Erythroblast (primary cell): ENCODE measurements around the gene ARHGEF40.
A peak's percentile ranks its signal among the peaks of the same experiment; 100 is the strongest.

Experiments
- DNase-seq, 2 experiments: peaks; one replicate each; lab custom pipeline; 2025; lab: John Stamatoyannopoulos, UW
- GATA1 ChIP-seq: IDR thresholded peaks from 2 replicates; pipeline ENCODE4 v1.6.1; 2011; ENCODE audit warnings: low read depth, mild to moderate bottlenecking, control low read depth, low read length, moderate library complexity
- POLR2A ChIP-seq: IDR thresholded peaks from 2 replicates; pipeline ENCODE4 v1.6.1; 2011; ENCODE audit warnings: mild to moderate bottlenecking, low read length

ARHGEF40 gene

GRCh38 chr14:21096978-21097635 is 27.0 kb downstream of the ARHGEF40 start:
- DNase-seq: peak in 1 of 2 experiments; percentile 22
- TF ChIP-seq GATA1 (no peak), POLR2A (no peak)

DNA sequence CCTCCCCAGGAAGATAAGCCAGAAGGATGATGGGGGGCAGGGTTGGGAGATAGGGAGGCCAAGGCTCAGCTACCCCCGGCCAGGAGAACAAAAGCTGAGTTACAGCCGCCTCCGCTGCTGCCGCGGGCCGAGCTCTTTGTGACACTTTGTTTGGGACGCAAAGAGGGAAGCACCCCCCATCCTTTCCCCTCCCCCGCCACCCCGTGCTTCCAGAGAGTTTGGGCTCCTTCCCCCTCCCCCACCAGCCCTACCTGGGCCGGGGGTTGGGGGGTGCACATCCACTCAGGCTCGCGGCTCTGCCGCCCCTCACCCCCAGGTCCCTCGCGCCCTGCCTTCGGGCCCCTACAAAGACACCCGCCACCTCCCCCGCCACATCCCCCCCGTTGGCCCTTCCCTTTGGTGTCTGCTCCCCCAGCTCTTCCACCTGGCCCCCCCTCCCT is 27.6 kb downstream of the ARHGEF40 start:
- TF ChIP-seq GATA1 (no peak), POLR2A (no peak)
- peak in 1 of 2 experiments; percentile 26 for DNase-seq

DNA sequence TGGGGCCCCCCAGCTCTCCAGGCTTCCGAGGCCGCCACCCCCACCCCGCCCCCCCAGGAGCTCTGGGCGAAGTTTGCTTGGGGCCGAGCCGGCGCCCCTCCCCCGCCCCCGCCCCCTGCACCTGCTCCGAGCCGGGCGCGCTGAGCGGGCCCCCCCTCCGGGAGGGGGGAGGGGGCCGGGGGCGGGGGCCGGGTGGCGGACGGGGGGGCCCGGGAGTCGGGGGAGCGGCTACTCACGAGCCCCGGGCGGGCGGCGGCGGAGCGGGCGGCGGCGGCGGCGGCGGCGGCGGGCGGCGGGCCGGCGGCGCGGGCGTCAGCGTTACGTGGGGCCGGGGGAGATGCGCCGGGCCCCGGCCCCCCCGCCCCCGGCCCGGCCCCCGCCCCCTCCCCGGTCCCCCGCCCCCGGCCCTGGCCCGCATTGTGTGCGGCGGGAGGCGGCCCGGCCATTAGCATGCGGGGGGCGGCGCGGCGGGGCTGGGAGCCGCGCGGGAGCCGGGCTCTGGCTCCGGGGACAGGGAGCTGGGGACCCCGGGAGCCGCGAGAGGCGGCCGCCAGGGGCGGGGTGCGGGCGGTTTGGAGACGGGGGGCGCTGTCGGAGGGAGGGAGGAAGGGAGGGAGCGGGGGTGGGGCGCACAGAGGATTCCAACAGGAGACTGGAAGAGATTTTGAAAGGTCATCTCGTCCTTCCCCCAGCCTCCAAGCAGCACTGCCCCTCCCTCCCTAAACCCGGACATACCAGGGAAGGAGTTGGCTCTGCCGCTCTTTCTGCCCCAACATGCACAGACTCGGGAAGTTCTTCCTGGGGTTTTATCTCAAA is 28.2 kb downstream of the ARHGEF40 start, which contains the start of gene ZNF219:
TSS of gene ZNF219 (minus strand) at position 580 of the 816 bp plus-strand sequence. CDS start 5,064 bp downstream, outside the sequence.
- peak; percentile 55 to 67 for DNase-seq
- TF ChIP-seq POLR2A (no peak), GATA1 (no peak)

- TF ChIP-seq POLR2A: peak; percentile 20
- TF ChIP-seq GATA1: no peak
- DNase-seq: no peak
Observed at GRCh38 chr14:21098892-21099595, 28.9 kb downstream of the ARHGEF40 start.

DNA sequence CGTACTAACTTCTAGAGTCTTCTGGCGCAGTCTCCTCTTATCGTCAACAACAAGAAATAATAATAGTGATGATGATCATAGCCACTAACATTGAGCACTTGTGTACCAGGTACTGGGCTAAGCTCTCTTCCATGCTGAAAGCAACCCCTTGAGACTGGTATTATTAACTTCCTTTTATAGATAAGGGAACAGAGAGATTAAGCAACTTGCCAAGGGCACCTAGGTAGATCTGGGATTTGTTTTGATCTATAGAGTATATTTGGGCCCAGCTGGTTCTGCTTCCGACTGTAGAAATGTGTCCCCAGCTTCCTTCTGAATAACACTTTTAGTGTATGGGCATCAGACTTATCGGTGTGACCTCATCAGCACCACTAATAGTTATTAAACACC is 29.5 kb downstream of the ARHGEF40 start:
- TF ChIP-seq GATA1 (no peak), POLR2A (no peak)
- DNase-seq: no peak

- DNase-seq: peak in 1 of 2 experiments; percentile 21
Observed at GRCh38 chr14:21100931-21101330, 30.8 kb downstream of the ARHGEF40 start, which contains the start of gene TMEM253. TMEM253 (plus strand) TSS chr14:21101066; CDS start chr14:21101344, 278 bp downstream.

GRCh38 chr14:21101802-21102413 is 31.8 kb downstream of the ARHGEF40 start:
- peak; percentile 30 to 44 for DNase-seq
- TF ChIP-seq GATA1 (no peak), POLR2A (no peak)

More at GRCh38 chr14:21100931-21101330, 30.8 kb downstream of the ARHGEF40 start, which contains the start of gene TMEM253:
- TF ChIP-seq POLR2A: no peak
- no peak for TF ChIP-seq GATA1

DNA sequence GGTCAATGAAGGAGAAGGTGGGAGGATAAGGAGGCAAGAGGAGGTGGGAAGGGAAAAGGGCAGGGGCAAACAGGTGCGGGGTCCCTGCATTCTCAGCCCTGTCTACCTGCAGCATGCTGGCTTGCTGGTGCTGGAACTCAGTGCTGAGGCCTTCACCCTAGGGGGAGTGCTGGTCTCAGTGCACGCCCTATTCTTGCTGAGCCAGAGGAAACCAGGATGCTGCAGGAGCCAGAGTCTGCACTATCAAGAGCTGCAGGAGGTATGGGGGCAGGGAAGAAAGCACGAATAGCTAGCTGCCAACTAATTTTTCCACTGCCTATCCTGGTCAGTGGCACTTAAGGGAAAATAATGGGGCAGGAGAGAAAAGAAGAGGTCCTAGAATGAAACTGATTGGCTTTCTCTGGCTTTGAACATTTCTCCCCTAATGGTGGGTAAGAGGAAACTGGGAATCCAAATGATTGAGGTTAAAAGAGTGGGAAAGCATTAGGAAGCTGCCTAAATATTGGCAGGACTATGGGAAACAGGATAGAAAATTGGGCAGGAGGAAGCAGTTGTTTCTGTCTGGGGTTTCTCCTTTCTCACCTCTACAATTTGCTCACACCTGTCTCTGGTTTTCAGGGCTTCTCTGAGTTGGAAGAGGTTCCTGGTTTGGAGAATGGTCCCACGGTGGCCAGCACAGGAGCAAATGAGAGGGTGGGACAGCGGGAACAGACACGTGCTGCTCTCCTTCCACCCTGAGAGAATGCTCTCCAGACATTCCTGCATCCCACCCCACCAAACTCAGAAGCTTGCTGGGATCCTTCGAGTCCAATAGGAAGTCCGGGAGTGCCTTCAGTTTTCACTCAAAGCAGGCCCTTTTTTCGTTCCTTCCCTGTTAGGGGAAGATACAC is 32.7 kb downstream of the ARHGEF40 start:
- peak; percentile 71 to 78 for DNase-seq
- TF ChIP-seq POLR2A: no peak
- no peak for TF ChIP-seq GATA1

DNA sequence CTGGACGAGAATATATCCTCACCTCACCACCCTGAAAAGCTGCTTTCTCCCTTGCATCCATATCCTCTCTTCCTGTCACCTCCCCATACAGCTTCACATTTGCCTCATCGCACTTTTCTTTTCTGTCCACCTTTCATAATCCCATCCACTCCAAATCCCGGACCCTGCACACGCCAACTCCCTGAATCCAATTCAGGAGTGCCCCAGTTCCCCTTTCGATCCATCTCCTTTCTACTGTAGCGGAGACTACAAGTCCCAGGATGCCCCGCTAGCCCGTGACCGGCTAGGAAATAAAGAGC is 33.3 kb downstream of the ARHGEF40 start:
- no peak for DNase-seq
- TF ChIP-seq POLR2A: no peak

DNA sequence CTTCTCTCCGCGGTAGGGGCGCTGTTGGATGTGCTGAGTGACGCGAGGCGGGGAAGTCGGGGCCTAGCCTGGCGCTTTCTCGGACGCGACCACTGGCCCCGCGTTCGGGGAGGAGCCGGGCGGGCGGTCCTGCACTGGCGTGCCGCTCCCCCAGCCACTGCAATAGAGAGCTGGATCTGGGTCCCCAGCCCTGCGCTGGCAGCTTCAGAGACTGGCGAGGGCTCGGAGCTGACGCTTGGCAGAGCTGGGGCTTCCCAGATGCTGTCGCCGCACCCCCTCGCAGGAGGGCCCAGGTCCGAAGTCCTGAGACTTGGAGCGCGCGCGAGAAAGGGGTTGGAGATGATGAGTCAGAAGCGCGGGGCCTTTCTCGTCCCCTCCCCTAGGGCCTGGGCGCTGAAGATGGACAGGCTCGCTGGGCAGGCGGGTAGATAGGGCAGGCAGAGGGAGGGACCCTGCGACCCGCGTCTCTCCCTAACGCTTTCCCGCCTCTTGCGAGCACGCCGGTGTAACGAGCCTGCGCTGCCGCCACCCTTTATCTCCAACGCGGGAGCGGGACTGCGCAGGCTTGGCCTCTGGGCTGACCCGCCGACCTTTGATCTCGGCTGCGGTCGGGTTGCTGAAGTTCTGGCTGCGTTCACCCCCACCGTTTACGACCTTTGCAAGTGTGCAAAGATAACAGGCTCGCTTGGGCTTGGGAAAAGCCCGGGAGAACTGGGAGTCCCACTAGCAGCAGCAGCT is 33.8 kb downstream of the ARHGEF40 start:
- no peak for TF ChIP-seq GATA1
- peak; percentile 93 for TF ChIP-seq POLR2A
- peak; percentile 98 for DNase-seq

DNA sequence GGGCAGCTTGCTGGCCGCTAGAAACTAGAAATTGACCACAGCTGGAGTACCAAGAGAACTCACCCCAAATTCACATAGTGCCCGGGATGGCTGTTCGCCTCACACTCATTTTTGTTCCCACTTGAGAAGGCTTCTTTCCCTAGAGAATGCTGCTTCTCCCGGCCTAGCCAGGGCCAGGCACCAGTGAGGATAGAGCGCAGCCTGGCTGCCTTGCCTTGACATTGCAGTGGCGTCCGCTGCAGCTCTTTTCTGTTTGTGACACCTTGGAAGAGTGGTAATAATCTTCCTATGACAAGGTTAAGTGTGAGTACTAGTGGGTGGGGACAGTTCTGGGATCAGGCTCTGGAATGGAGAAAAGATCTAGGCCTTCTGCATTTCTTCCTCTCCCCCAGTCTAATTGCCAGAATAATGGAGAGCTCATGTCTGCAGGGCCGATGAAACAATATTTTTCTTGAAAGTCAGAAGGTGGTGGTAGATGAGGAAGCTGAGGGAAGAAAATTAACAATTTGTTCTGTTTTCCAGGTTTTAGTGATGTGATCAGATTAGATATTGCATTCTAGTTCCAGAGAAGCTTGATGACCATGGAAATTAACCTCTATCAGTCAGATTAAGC is 34.5 kb downstream of the ARHGEF40 start:
- TF ChIP-seq POLR2A (no peak), GATA1 (no peak)
- DNase-seq: peak; percentile 81 to 86

- DNase-seq: no peak
Observed at GRCh38 chr14:21105095-21105494, 35.0 kb downstream of the ARHGEF40 start.

More at GRCh38 chr14:21105095-21105494, 35.0 kb downstream of the ARHGEF40 start:
- TF ChIP-seq POLR2A: no peak
- TF ChIP-seq GATA1: no peak
